Ishikawa (cell line): ENCODE data around the gene HNRNPH2.

Source experiments
- CREB1 ChIP-seq: IDR thresholded peaks from 2 replicates; pipeline ENCODE4 v1.6.1; 2012; ENCODE audit warnings: low read depth
- EP300 ChIP-seq: IDR thresholded peaks from 2 replicates; pipeline ENCODE4 v1.6.1; 2012; ENCODE audit warnings: borderline replicate concordance
- TCF12 ChIP-seq: IDR thresholded peaks from 2 replicates; pipeline ENCODE4 v1.6.1; 2012; ENCODE audit warnings: low read depth
- YY1 ChIP-seq: IDR thresholded peaks from 2 replicates; pipeline ENCODE4 v1.6.1; 2012; ENCODE audit warnings: low read depth
- TF ChIP-seq, protein P1 (sequence below): IDR thresholded peaks from 2 replicates; pipeline ENCODE4 v1.6.1; 2012; ENCODE audit warnings: low read depth, mild to moderate bottlenecking

DNA sequence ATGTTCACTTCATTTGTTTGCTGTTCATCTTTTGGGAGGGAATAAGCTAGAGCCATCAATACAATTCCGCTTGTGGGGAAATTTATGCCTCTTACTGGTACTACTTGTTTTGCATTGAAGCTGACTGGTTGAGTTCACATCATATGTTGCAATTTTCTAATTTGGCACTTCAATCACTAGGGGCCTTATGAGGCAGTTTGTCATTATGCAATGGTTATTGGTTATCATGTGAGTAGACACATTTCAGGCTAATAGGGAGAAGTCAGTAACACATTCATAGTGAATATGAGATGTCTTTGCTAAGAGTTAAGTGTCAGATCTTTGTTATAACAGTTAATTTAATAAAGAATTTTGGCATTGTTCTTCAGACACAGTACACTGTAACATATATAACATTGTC lies 12.2 kb upstream of the HNRNPH2 start:
- TF ChIP-seq, protein P1, sequence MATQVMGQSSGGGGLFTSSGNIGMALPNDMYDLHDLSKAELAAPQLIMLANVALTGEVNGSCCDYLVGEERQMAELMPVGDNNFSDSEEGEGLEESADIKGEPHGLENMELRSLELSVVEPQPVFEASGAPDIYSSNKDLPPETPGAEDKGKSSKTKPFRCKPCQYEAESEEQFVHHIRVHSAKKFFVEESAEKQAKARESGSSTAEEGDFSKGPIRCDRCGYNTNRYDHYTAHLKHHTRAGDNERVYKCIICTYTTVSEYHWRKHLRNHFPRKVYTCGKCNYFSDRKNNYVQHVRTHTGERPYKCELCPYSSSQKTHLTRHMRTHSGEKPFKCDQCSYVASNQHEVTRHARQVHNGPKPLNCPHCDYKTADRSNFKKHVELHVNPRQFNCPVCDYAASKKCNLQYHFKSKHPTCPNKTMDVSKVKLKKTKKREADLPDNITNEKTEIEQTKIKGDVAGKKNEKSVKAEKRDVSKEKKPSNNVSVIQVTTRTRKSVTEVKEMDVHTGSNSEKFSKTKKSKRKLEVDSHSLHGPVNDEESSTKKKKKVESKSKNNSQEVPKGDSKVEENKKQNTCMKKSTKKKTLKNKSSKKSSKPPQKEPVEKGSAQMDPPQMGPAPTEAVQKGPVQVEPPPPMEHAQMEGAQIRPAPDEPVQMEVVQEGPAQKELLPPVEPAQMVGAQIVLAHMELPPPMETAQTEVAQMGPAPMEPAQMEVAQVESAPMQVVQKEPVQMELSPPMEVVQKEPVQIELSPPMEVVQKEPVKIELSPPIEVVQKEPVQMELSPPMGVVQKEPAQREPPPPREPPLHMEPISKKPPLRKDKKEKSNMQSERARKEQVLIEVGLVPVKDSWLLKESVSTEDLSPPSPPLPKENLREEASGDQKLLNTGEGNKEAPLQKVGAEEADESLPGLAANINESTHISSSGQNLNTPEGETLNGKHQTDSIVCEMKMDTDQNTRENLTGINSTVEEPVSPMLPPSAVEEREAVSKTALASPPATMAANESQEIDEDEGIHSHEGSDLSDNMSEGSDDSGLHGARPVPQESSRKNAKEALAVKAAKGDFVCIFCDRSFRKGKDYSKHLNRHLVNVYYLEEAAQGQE, result no peak
- TF ChIP-seq CREB1 (no peak), EP300 (no peak), TCF12 (no peak), YY1 (no peak)
